ENCODE results near the gene ANTXR1. TPM values are rescaled to one million over a fixed set of nuclear protein-coding genes. Genes with fewer than 3 reads are reported as not detected.
"Not testable (repeated sequence)": the region's sequence is repeated elsewhere in the genome, so short reads cannot be mapped to it uniquely, and the experiment has no call there.

ANTXR1 gene
- total RNA-seq, 1 donor from 2014 or later, result 54.3 TPM

GRCh38 chr2:69227716-69228115 is 214.7 kb downstream of the ANTXR1 start:
- TF ChIP-seq CTCF (IDR thresholded peaks at IDR 0.05), result no peak
- H3K27me3 ChIP-seq (ENCODE audit: low read depth), result no peaks in the 10 kb centered on the region
- H3K4me3 ChIP-seq, result no peak overlapping the region
- ATAC-seq (no peak), DNase-seq (no peak)
- H3K36me3 ChIP-seq, result no peaks in the 10 kb centered on the region
- H3K27ac ChIP-seq, result no peak overlapping the region
- H3K9me3 ChIP-seq, result no peaks in the 10 kb centered on the region
- intact Hi-C loops (cut with DNase I), result no loop called here
- peaks cover 18% of the 10 kb centered on the region for H3K4me1 ChIP-seq

GRCh38 chr2:69230946-69231345 is 218.0 kb downstream of the ANTXR1 start:
- ATAC-seq; intact Hi-C loops (cut with DNase I); H3K27ac ChIP-seq; DNase-seq; H3K4me3 ChIP-seq; H3K9me3 ChIP-seq; H3K4me1 ChIP-seq; H3K36me3 ChIP-seq; H3K27me3 ChIP-seq (ENCODE audit: low read depth): not testable (repeated sequence)

GRCh38 chr2:69231612-69232277 is 218.8 kb downstream of the ANTXR1 start:
- no peak for ATAC-seq
- no peak for TF ChIP-seq CTCF (IDR thresholded peaks at IDR 0.05)
- Histone ChIP-seq H3K9me3 (no peaks in the 10 kb centered on the region), H3K27ac (no peak overlapping the region), H3K4me3 (no peak overlapping the region), H3K27me3 (ENCODE audit: low read depth) (no peaks in the 10 kb centered on the region), H3K36me3 (no peaks in the 10 kb centered on the region), H3K4me1 (no peaks in the 10 kb centered on the region)
- intact Hi-C loops (cut with DNase I), result no loop called here
- no peak for DNase-seq

- DNase-seq; H3K36me3 ChIP-seq; ATAC-seq; H3K4me3 ChIP-seq; H3K9me3 ChIP-seq; intact Hi-C loops (cut with DNase I); H3K4me1 ChIP-seq; H3K27ac ChIP-seq; H3K27me3 ChIP-seq (ENCODE audit: low read depth): not testable (repeated sequence)
Measured at GRCh38 chr2:69235835-69236234, 222.9 kb downstream of the ANTXR1 start.

- DNase-seq (no peak), ATAC-seq (no peak)
- Histone ChIP-seq H3K27ac (no peak overlapping the region), H3K4me1 (no peaks in the 10 kb centered on the region), H3K36me3 (no peaks in the 10 kb centered on the region), H3K4me3 (no peak overlapping the region), H3K27me3 (ENCODE audit: low read depth) (no peaks in the 10 kb centered on the region), H3K9me3 (no peaks in the 10 kb centered on the region)
- TF ChIP-seq CTCF (IDR thresholded peaks at IDR 0.05), result no peak
- intact Hi-C loops (cut with DNase I), result no loop called here
Measured at GRCh38 chr2:69237070-69237670, 224.2 kb downstream of the ANTXR1 start.

GRCh38 chr2:69238449-69239031 is 225.6 kb downstream of the ANTXR1 start:
- intact Hi-C loops (cut with DNase I), result no loop called here
- Histone ChIP-seq H3K4me3 (no peak overlapping the region), H3K4me1 (no peaks in the 10 kb centered on the region), H3K27me3 (ENCODE audit: low read depth) (no peaks in the 10 kb centered on the region), H3K9me3 (no peaks in the 10 kb centered on the region), H3K27ac (no peak overlapping the region), H3K36me3 (no peaks in the 10 kb centered on the region)
- no peak for DNase-seq
- no peak for TF ChIP-seq CTCF (IDR thresholded peaks at IDR 0.05)
- ATAC-seq, result no peak

Data from lower lobe of right lung (tissue), 2 donors.